ENCODE data around the gene PPP4R3C.
"Not testable (repeated sequence)": the region's sequence is repeated elsewhere in the genome, so short reads cannot be mapped to it uniquely, and the experiment has no call there.

The PPP4R3C gene

GRCh38 chrX:27463187-27463586, at the start of gene PPP4R3C:
Gene PPP4R3C, minus strand, starts transcription at chrX:27463341. Its CDS starts 45 bp downstream, at chrX:27463296.
- no peak for TF ChIP-seq CTCF (IDR thresholded peaks at IDR 0.05; ENCODE audit: insufficient read depth, low read length, poor library complexity, severe bottlenecking)
- no peak for DNase-seq (ENCODE audit: extremely low read depth, insufficient read length)
- no peaks in the 10 kb centered on the region for H3K27me3 ChIP-seq (replicated peaks; ENCODE audit: control insufficient read depth, insufficient read depth, low read length)
- H3K4me3 ChIP-seq (replicated peaks; ENCODE audit: low read depth, low read length), result no peak within 1 kb of the TSS
- H3K36me3 ChIP-seq (ENCODE audit: control insufficient read depth, insufficient read depth, low read length), result no peaks in the 10 kb centered on the region

DNA sequence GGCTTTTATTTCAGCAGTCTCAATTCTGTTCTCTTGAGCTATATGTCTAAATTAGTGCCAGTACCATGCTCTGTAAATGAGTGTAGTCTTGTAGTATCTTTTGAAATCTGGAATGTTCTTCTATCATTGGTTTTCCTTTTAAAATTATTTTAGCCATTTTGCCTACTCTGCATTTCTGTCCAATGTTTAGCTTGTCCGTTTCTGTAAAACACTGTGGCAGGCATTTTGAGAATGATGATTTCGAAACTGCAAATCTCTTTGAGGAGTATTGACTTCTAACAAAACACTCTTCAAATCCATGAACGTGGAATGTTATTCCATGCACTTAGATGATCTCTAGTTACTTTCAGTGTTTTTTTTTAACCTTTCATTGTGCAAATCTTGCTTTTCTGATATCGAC, 28.3 kb upstream of the PPP4R3C start:
- Histone ChIP-seq H3K36me3 (ENCODE audit: control insufficient read depth, insufficient read depth, low read length) (no peaks in the 10 kb centered on the region), H3K4me3 (replicated peaks; ENCODE audit: low read depth, low read length) (no peak overlapping the region), H3K27me3 (replicated peaks; ENCODE audit: control insufficient read depth, insufficient read depth, low read length) (no peaks in the 10 kb centered on the region)
- DNase-seq (ENCODE audit: extremely low read depth, insufficient read length), result no peak
- no peak for TF ChIP-seq CTCF (IDR thresholded peaks at IDR 0.05; ENCODE audit: insufficient read depth, low read length, poor library complexity, severe bottlenecking)

GRCh38 chrX:27466051-27466450, 2.9 kb upstream of the PPP4R3C start:
- DNase-seq (ENCODE audit: extremely low read depth, insufficient read length), result no peak
- Histone ChIP-seq H3K4me3 (replicated peaks; ENCODE audit: low read depth, low read length) (no peak overlapping the region), H3K36me3 (ENCODE audit: control insufficient read depth, insufficient read depth, low read length) (no peaks in the 10 kb centered on the region), H3K27me3 (replicated peaks; ENCODE audit: control insufficient read depth, insufficient read depth, low read length) (no peaks in the 10 kb centered on the region)
- no peak for TF ChIP-seq CTCF (IDR thresholded peaks at IDR 0.05; ENCODE audit: insufficient read depth, low read length, poor library complexity, severe bottlenecking)

GRCh38 chrX:27465036-27465435, 1.9 kb upstream of the PPP4R3C start:
- Histone ChIP-seq H3K27me3 (replicated peaks; ENCODE audit: control insufficient read depth, insufficient read depth, low read length) (no peaks in the 10 kb centered on the region), H3K4me3 (replicated peaks; ENCODE audit: low read depth, low read length) (no peak overlapping the region), H3K36me3 (ENCODE audit: control insufficient read depth, insufficient read depth, low read length) (no peaks in the 10 kb centered on the region)
- no peak for DNase-seq (ENCODE audit: extremely low read depth, insufficient read length)
- TF ChIP-seq CTCF (IDR thresholded peaks at IDR 0.05; ENCODE audit: insufficient read depth, low read length, poor library complexity, severe bottlenecking), result no peak

DNA sequence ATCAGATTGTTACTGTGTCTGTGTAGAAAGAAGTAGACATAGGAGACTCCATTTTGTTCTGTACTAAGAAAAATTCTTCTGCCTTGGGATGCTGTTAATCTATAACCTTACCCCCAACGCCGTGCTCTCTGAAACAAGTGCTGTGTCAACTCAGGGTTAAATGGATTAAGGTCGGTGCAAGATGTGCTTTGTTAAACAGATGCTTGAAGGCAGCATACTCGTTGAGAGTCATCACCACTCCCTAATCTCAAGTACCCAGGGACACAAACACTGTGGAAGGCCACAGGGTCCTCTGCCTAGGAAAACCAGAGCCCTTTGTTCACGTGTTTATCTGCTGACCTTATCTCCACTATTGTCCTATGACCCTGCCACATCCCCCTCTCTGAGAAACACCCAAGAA, 4.0 kb downstream of the PPP4R3C start:
- H3K27me3 ChIP-seq (replicated peaks; ENCODE audit: control insufficient read depth, insufficient read depth, low read length); DNase-seq (ENCODE audit: extremely low read depth, insufficient read length); H3K4me3 ChIP-seq (replicated peaks; ENCODE audit: low read depth, low read length); H3K36me3 ChIP-seq (ENCODE audit: control insufficient read depth, insufficient read depth, low read length): not testable (repeated sequence)

GRCh38 chrX:27458544-27458943, 4.6 kb downstream of the PPP4R3C start:
- not testable (repeated sequence) for H3K27me3 ChIP-seq (replicated peaks; ENCODE audit: control insufficient read depth, insufficient read depth, low read length); H3K36me3 ChIP-seq (ENCODE audit: control insufficient read depth, insufficient read depth, low read length); H3K4me3 ChIP-seq (replicated peaks; ENCODE audit: low read depth, low read length); DNase-seq (ENCODE audit: extremely low read depth, insufficient read length)

DNA sequence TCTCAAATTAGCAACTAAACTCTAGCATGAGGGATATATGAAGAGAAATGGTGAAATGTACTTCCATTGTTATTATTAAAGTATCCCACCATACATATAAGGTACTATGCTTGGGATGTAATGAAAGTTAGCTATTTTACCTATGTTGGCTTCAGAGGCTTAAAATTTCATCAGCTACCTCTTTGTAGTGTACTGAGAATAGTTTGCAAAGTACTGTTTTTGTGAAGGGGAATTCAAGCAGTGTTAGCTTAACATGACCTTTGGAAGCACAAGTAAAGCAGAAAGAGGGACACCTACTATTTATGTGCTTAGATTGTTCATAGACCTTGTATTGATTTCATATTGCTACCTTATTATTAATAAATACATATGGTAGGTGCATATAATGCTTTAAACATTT, 11.8 kb downstream of the PPP4R3C start:
- DNase-seq (ENCODE audit: extremely low read depth, insufficient read length), result no peak
- TF ChIP-seq CTCF (IDR thresholded peaks at IDR 0.05; ENCODE audit: insufficient read depth, low read length, poor library complexity, severe bottlenecking), result no peak
- Histone ChIP-seq H3K36me3 (ENCODE audit: control insufficient read depth, insufficient read depth, low read length) (no peaks in the 10 kb centered on the region), H3K27me3 (replicated peaks; ENCODE audit: control insufficient read depth, insufficient read depth, low read length) (no peaks in the 10 kb centered on the region), H3K4me3 (replicated peaks; ENCODE audit: low read depth, low read length) (no peak overlapping the region)
